NCI-H187 treated with DMSO at 0.1 percent for 48 hours (cell line): ENCODE measurements around the gene XIST.
"Not testable (repeated sequence)": the region's sequence is repeated elsewhere in the genome, so short reads cannot be mapped to it uniquely, and the experiment has no call there.

Experiments
- DNase-seq: peaks from one replicate; lab custom pipeline; 2025; lab: John Stamatoyannopoulos, UW

XIST gene

GRCh38 chrX:73839152-73839551, 13.4 kb downstream of the XIST start:
- DNase-seq: no peak

GRCh38 chrX:73838123-73838522, 14.4 kb downstream of the XIST start:
- DNase-seq: no peak

GRCh38 chrX:73836956-73837477, 15.5 kb downstream of the XIST start:
- DNase-seq: no peak

GRCh38 chrX:73834219-73834618, 18.3 kb downstream of the XIST start:
- DNase-seq: no peak

- no peak for DNase-seq
Observed at GRCh38 chrX:73832319-73832718, 20.2 kb downstream of the XIST start.

- DNase-seq: no peak
Observed at GRCh38 chrX:73831500-73831899, 21.0 kb downstream of the XIST start.

GRCh38 chrX:73830489-73831414, 21.8 kb downstream of the XIST start:
- DNase-seq: no peak

GRCh38 chrX:73829890-73830466, 22.5 kb downstream of the XIST start:
- no peak for DNase-seq

- DNase-seq: no peak
Observed at GRCh38 chrX:73828080-73828720, 24.3 kb downstream of the XIST start.

- no peak for DNase-seq
Observed at GRCh38 chrX:73827406-73827805, 25.1 kb downstream of the XIST start.

GRCh38 chrX:73826996-73827395, 25.5 kb downstream of the XIST start:
- DNase-seq: no peak

GRCh38 chrX:73825569-73825968, 26.9 kb downstream of the XIST start:
- DNase-seq: no peak

GRCh38 chrX:73823473-73824004, 29.0 kb downstream of the XIST start:
- DNase-seq: no peak

- DNase-seq: no peak
Observed at GRCh38 chrX:73822775-73823174, 29.7 kb downstream of the XIST start.

- no peak for DNase-seq
Observed at GRCh38 chrX:73821921-73822559, 30.5 kb downstream of the XIST start.

GRCh38 chrX:73819864-73820558, 32.5 kb downstream of the XIST start:
- DNase-seq: not testable (repeated sequence)

- no peak for DNase-seq
Observed at GRCh38 chrX:73818200-73819116, 34.1 kb downstream of the XIST start.

GRCh38 chrX:73817393-73818199, 34.9 kb downstream of the XIST start:
- no peak for DNase-seq

GRCh38 chrX:73812256-73812655, 40.3 kb downstream of the XIST start:
- no peak for DNase-seq
